Mucosa of rectum (tissue), 2 donors: Measurements from ENCODE around the gene MEST.

Source experiments
- H3K27ac ChIP-seq, 2 donors: one replicate each; pipeline ENCODE4 v1.7.0; 2013; ENCODE audit warnings: inconsistent platforms in 2 of 2, low read depth in 2 of 2, low read length in 2 of 2
- H3K27me3 ChIP-seq, 2 donors: one replicate each; pipeline ENCODE4 v1.7.0; 2013; ENCODE audit warnings: low read length in 2 of 2; ENCODE audit not compliant: control insufficient read depth in 2 of 2, insufficient read depth in 2 of 2
- H3K36me3 ChIP-seq, 2 donors: one replicate each; pipeline ENCODE4 v1.7.0; 2013; ENCODE audit warnings: low read length in 2 of 2; ENCODE audit not compliant: control insufficient read depth in 2 of 2, insufficient read depth in 2 of 2
- H3K4me1 ChIP-seq, 2 donors: one replicate each; pipeline ENCODE4 v1.7.0; 2013; ENCODE audit warnings: low read length in 2 of 2, mild to moderate bottlenecking in 1 of 2; ENCODE audit not compliant: control insufficient read depth in 2 of 2, insufficient read depth in 2 of 2
- H3K4me3 ChIP-seq, 2 donors: one replicate each; pipeline ENCODE4 v1.7.0; 2013; ENCODE audit warnings: low read length in 2 of 2
- H3K9ac ChIP-seq, 2 donors: one replicate each; pipeline ENCODE4 v1.7.0; 2013; ENCODE audit warnings: low read length in 2 of 2, low read depth in 1 of 2, mild to moderate bottlenecking in 1 of 2
- H3K9me3 ChIP-seq, 2 donors: one replicate each; pipeline ENCODE4 v1.7.0; 2013; ENCODE audit warnings: low read length in 2 of 2; ENCODE audit not compliant: control insufficient read depth in 2 of 2
- donor health status: healthy.
- donor health status: Normal muscosa, but diverticular disease.

MEST gene

GRCh38 chr7:130481898-130482297 lies 10.0 kb upstream of the MEST start:
- peaks cover 2 to 3% of the 10 kb centered on the region in 2 donors for H3K9me3 ChIP-seq
- peaks cover 0 to under 1% of the 10 kb centered on the region in 2 donors for H3K27me3 ChIP-seq
- no peaks in the 10 kb centered on the region for H3K36me3 ChIP-seq
- H3K4me1 ChIP-seq: peaks cover 9 to 11% of the 10 kb centered on the region in 2 donors
- no peak overlapping the region for H3K4me3 ChIP-seq
- H3K27ac ChIP-seq: no peak overlapping the region
- H3K9ac ChIP-seq: no peak overlapping the region

DNA sequence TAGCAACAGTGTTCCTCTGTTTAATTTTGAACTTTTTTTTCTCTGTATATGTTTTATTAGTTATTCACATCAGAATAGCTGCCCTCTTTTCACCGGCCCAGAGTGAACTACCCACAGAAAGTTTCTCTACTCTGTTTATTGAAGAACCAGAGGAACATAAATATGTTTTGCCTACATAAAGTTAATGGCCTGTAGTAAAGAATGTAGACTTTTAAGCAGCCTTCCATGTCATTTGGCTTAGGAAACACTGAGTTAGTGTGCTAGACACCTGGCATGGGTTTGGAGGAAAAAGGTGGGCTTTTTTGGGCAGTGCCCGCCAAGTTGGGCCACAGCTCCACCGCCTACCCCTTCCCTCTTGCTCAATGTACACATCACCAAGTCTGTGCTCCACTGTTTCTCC lies 8.9 kb upstream of the MEST start:
- no peak overlapping the region for H3K9ac ChIP-seq
- no peak overlapping the region for H3K4me3 ChIP-seq
- no peak overlapping the region for H3K27ac ChIP-seq
- peaks cover under 1 to 2% of the 10 kb centered on the region in 2 donors for H3K9me3 ChIP-seq
- peaks cover 0 to 2% of the 10 kb centered on the region in 2 donors for H3K27me3 ChIP-seq
- peaks cover 11 to 15% of the 10 kb centered on the region in 2 donors for H3K4me1 ChIP-seq
- no peaks in the 10 kb centered on the region for H3K36me3 ChIP-seq

- Histone ChIP-seq H3K4me1 (peaks cover 13 to 15% of the 10 kb centered on the region in 2 donors), H3K36me3 (no peaks in the 10 kb centered on the region), H3K9ac (peak overlapping the region in 1 of 2 donors; percentile 81), H3K9me3 (no peaks in the 10 kb centered on the region), H3K27ac (peak overlapping the region; percentile 80 to 88), H3K4me3 (peak overlapping the region; percentile 75 to 81), H3K27me3 (peaks cover 0 to 2% of the 10 kb centered on the region in 2 donors)
Observed at GRCh38 chr7:130485734-130486113, 6.2 kb upstream of the MEST start.

GRCh38 chr7:130486114-130486953 lies 5.6 kb upstream of the MEST start:
- Histone ChIP-seq H3K27ac (peak overlapping the region; percentile 80 to 88), H3K4me3 (peak overlapping the region; percentile 75 to 81), H3K27me3 (peaks cover 0 to 2% of the 10 kb centered on the region in 2 donors), H3K9me3 (no peaks in the 10 kb centered on the region), H3K36me3 (no peaks in the 10 kb centered on the region), H3K9ac (peak overlapping the region; percentile 68 to 81), H3K4me1 (peaks cover 13 to 15% of the 10 kb centered on the region in 2 donors)

DNA sequence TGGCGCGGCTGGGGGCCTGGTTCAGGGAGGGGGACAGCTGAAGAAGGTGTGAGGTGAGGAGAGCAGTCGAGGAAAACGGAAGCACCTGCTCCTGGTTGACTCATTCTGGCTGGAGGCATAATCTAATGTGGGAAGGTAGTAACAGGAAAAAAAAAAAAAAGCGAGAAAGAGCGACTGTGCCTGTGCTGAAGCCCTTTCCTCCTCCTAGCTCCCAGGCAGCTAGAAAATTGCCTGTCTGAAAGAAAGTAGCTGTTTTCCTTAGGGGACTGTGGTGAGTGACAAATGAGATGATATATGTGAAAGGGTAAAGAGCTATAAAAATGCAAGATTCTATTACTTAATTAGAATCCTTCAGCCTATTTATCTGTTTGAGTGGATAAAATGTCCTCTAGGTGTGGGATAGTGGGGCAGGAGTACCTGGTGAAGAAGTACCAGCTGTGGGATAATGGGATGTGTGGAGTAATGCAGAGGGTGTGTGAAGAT lies 4.9 kb upstream of the MEST start:
- Histone ChIP-seq H3K4me1 (peaks cover 13 to 15% of the 10 kb centered on the region in 2 donors), H3K9me3 (no peaks in the 10 kb centered on the region), H3K27me3 (peaks cover 0 to 2% of the 10 kb centered on the region in 2 donors), H3K9ac (peak overlapping the region; percentile 68 to 81), H3K4me3 (peak overlapping the region; percentile 75 to 81), H3K27ac (peak overlapping the region; percentile 80 to 88), H3K36me3 (no peaks in the 10 kb centered on the region)

GRCh38 chr7:130488392-130489139 lies 3.3 kb upstream of the MEST start:
- Histone ChIP-seq H3K4me3 (no peak overlapping the region), H3K4me1 (peaks cover 13 to 15% of the 10 kb centered on the region in 2 donors), H3K27me3 (peaks cover 0 to 5% of the 10 kb centered on the region in 2 donors), H3K27ac (no peak overlapping the region), H3K9me3 (peaks cover 0 to 2% of the 10 kb centered on the region in 2 donors), H3K9ac (no peak overlapping the region), H3K36me3 (no peaks in the 10 kb centered on the region)

DNA sequence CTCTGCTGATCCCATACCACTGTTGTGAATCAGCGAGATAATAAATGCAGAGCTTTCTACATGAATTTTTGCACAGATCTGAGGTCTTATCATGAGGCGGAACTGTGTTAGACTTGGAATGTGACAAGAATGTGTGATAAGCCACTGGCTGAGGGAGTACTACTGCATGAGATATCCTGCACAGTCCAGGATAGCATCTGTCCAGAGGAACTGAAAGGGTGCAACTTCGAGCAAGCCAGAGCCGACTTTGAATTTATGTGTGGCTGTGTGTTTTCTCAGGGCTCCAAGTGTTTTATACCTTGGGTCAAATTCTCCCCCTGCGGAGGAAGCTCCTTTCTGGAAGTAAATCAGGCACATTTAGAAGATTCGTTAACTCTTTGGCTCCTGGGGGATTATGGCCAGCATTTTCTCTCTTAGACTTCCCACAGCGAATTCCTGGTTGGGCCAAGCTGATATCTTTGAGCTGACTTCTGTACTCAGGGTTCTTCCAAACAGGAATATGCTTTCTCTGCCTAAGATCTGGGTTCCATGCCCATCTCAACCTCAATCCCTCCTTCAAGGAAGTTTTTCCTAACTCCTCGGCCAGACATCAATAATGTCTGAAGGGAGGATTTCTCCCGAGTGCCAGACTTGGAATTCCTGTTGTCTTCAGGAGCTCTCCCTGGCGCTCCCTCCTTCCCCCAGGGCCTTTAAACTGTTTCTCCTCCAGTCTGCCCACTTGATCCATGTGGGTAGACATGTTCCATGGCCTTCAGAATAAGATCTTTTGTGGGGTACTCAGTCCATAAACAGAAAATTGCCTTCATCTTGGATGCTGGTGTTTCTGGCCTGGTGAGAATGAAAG lies 2.5 kb upstream of the MEST start:
- peaks cover 13 to 15% of the 10 kb centered on the region in 2 donors for H3K4me1 ChIP-seq
- no peak overlapping the region for H3K4me3 ChIP-seq
- peaks cover 0 to 5% of the 10 kb centered on the region in 2 donors for H3K27me3 ChIP-seq
- H3K9me3 ChIP-seq: peaks cover 0 to 2% of the 10 kb centered on the region in 2 donors
- no peak overlapping the region for H3K9ac ChIP-seq
- H3K36me3 ChIP-seq: no peaks in the 10 kb centered on the region
- H3K27ac ChIP-seq: no peak overlapping the region

GRCh38 chr7:130490311-130490791 lies 1.5 kb upstream of the MEST start:
- peak overlapping the region in 1 of 2 donors; percentile 31 for H3K4me3 ChIP-seq
- H3K9ac ChIP-seq: no peak overlapping the region
- no peaks in the 10 kb centered on the region for H3K36me3 ChIP-seq
- no peak overlapping the region for H3K27ac ChIP-seq
- H3K9me3 ChIP-seq: peaks cover 0 to 2% of the 10 kb centered on the region in 2 donors
- peaks cover 13 to 14% of the 10 kb centered on the region in 2 donors for H3K4me1 ChIP-seq
- H3K27me3 ChIP-seq: peaks cover 0 to 5% of the 10 kb centered on the region in 2 donors
